Smooth muscle cell (in vitro differentiated cells): ENCODE data around the gene HNRNPF. TPM values are rescaled to one million over a fixed set of nuclear protein-coding genes. Genes with fewer than 3 reads are reported as not detected.
A peak's percentile ranks its signal among the peaks of the same experiment; 100 is the strongest.
"Not testable (repeated sequence)": the region's sequence is repeated elsewhere in the genome, so short reads cannot be mapped to it uniquely, and the experiment has no call there.

Experiments used
- DNase-seq: peaks from one replicate; lab custom pipeline; 2025; ENCODE audit not compliant: unreplicated experiment; lab: John Stamatoyannopoulos, UW
- H2AFZ ChIP-seq: fragments of 200-600 bp; sonication (generic); 2 replicates; pipeline ENCODE4 v1.6.0; 2016; ENCODE audit warnings: antibody characterized with exemption, low read depth, mild to moderate bottlenecking
- H3F3A ChIP-seq: fragments of 200-600 bp; sonication (generic); 2 replicates; pipeline ENCODE4 v1.6.0; 2017; ENCODE audit warnings: antibody characterized with exemption, low read depth
- H3K27ac ChIP-seq: fragments of 200-600 bp; sonication (generic); 2 replicates; pipeline ENCODE4 v1.5.1; 2016; ENCODE audit warnings: low read depth, mild to moderate bottlenecking
- H3K27me3 ChIP-seq: fragments of 200-600 bp; sonication (generic); 2 replicates; pipeline ENCODE4 v1.6.1; 2016; ENCODE audit warnings: low read depth, mild to moderate bottlenecking
- H3K36me3 ChIP-seq: fragments of 200-600 bp; sonication (generic); 2 replicates; pipeline ENCODE4 v1.5.1; 2016; ENCODE audit warnings: low read depth
- H3K4me1 ChIP-seq: fragments of 200-600 bp; sonication (generic); 2 replicates; pipeline ENCODE4 v1.5.1; 2016; ENCODE audit warnings: low read depth
- H3K4me2 ChIP-seq: fragments of 200-600 bp; sonication (generic); 2 replicates; pipeline ENCODE4 v1.6.0; 2016; ENCODE audit warnings: mild to moderate bottlenecking
- H3K4me3 ChIP-seq: fragments of 200-600 bp; sonication (generic); 2 replicates; pipeline ENCODE4 v1.5.1; 2016; ENCODE audit warnings: mild to moderate bottlenecking
- H3K79me2 ChIP-seq: fragments of 200-600 bp; sonication (generic); 2 replicates; pipeline ENCODE4 v1.6.0; 2016; ENCODE audit warnings: low read depth, mild to moderate bottlenecking
- H3K9ac ChIP-seq: fragments of 200-600 bp; sonication (generic); 2 replicates; pipeline ENCODE4 v1.6.0; 2016; ENCODE audit warnings: low read depth
- H3K9me3 ChIP-seq: fragments of 200-600 bp; sonication (generic); replicated peaks from 2 replicates; pipeline ENCODE4 v1.5.1; 2016; ENCODE audit warnings: low read depth
- H4K20me1 ChIP-seq: fragments of 200-600 bp; sonication (generic); 2 replicates; pipeline ENCODE4 v1.6.0; 2016; ENCODE audit warnings: low read depth
- WGBS: methylation state at CpG from one replicate; pipeline ENCODE4 v1.1.7; 2016; ENCODE audit warnings: low lambda C conversion rate; 5-methylcytosine and 5-hydroxymethylcytosine counted together
- polyA plus RNA-seq: library from polyadenylated mRNA; unstranded; fragments of >200 nt; fragmentation: Nextera tagmentation; extraction: Ambion mirVana; gene quantifications from 2 replicates; pipeline ENCODE4 v1.2.1, GENCODE V29; 2016
- total RNA-seq: library from RNA; depleted of rRNA; stranded (reverse); fragments of >200 nt; gene quantifications from 2 replicates; pipeline ENCODE4 v1.2.3, GENCODE V29; 2014
- TF ChIP-seq, protein P1 (sequence below): fragments of 200-600 bp; sonication (generic); IDR thresholded peaks from 2 replicates; pipeline ENCODE4 v1.5.1; 2017; ENCODE audit warnings: borderline replicate concordance, mild to moderate bottlenecking, antibody characterized with exemption; ENCODE audit not compliant: insufficient read depth, poor library complexity, severe bottlenecking

Gene HNRNPF
- total and polyA plus RNA-seq, 2 experiments from 2014 or later, result 71.9 to 112 TPM

DNA sequence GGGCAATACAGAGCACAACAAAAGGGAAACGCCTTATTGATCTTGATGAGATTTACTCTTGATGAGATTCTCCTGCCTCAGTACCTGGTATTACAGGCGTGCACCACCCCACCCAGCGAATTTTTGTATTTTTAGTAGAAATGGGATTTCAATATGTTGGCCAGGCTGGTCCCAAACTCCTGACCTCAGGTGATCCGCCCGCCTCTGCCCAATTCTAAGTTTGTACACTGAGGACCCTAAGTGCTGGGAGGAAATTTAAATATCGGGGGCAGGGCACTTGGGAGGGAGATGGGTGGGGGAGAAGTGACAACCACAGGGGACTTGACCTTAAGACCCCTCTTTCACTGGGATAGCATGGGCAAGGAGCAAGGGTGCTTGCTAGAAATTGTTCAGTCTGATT, 14.1 kb downstream of the HNRNPF start:
- Histone ChIP-seq H3K79me2 (peaks cover 94% of the 10 kb centered on the region), H3K4me1 (peaks cover 12% of the 10 kb centered on the region), H3K27ac (no peak overlapping the region), H3K4me2 (no peak overlapping the region), H2AFZ (no peak overlapping the region), H3K27me3 (no peaks in the 10 kb centered on the region), H3K9me3 (no peaks in the 10 kb centered on the region), H4K20me1 (peaks cover 99% of the 10 kb centered on the region), H3K4me3 (peak overlapping the region; percentile 72), H3K9ac (no peak overlapping the region), H3K36me3 (no peaks in the 10 kb centered on the region), H3F3A (peaks cover 19% of the 10 kb centered on the region)
- no peak for DNase-seq
- WGBS, result 91% methylated on average over 6 of the region's 6 CpGs
- TF ChIP-seq, protein P1, sequence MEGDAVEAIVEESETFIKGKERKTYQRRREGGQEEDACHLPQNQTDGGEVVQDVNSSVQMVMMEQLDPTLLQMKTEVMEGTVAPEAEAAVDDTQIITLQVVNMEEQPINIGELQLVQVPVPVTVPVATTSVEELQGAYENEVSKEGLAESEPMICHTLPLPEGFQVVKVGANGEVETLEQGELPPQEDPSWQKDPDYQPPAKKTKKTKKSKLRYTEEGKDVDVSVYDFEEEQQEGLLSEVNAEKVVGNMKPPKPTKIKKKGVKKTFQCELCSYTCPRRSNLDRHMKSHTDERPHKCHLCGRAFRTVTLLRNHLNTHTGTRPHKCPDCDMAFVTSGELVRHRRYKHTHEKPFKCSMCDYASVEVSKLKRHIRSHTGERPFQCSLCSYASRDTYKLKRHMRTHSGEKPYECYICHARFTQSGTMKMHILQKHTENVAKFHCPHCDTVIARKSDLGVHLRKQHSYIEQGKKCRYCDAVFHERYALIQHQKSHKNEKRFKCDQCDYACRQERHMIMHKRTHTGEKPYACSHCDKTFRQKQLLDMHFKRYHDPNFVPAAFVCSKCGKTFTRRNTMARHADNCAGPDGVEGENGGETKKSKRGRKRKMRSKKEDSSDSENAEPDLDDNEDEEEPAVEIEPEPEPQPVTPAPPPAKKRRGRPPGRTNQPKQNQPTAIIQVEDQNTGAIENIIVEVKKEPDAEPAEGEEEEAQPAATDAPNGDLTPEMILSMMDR, result no peak

- Histone ChIP-seq H3K79me2 (peaks cover 92% of the 10 kb centered on the region), H4K20me1 (peaks cover 99% of the 10 kb centered on the region), H3K4me1 (peaks cover 12% of the 10 kb centered on the region), H3K9ac (no peak overlapping the region), H3K4me2 (no peak overlapping the region), H3K36me3 (no peaks in the 10 kb centered on the region), H3K27ac (no peak overlapping the region), H2AFZ (no peak overlapping the region), H3K4me3 (no peak overlapping the region), H3K9me3 (no peaks in the 10 kb centered on the region), H3K27me3 (no peaks in the 10 kb centered on the region), H3F3A (peaks cover 24% of the 10 kb centered on the region)
- WGBS, result 94% methylated on average over 3 of the region's 3 CpGs
- TF ChIP-seq, protein P1, result no peak
- DNase-seq, result no peak
These were observed 15.2 kb downstream of the HNRNPF start for GRCh38 chr10:43393606-43394360.

- not testable (repeated sequence) for DNase-seq, H2AFZ ChIP-seq, H3K4me2 ChIP-seq, H3K27me3 ChIP-seq, H3K9me3 ChIP-seq, H3K27ac ChIP-seq, H3K36me3 ChIP-seq, H3K4me3 ChIP-seq, H3K9ac ChIP-seq
- peaks cover 12% of the 10 kb centered on the region for H3K4me1 ChIP-seq
- H4K20me1 ChIP-seq, result peaks cover 99% of the 10 kb centered on the region
- peaks cover 86% of the 10 kb centered on the region for H3K79me2 ChIP-seq
- WGBS, result 90% methylated on average over 11 of the region's 11 CpGs
- peaks cover 20% of the 10 kb centered on the region for H3F3A ChIP-seq
These were observed 15.8 kb downstream of the HNRNPF start for GRCh38 chr10:43393186-43393585.

DNA sequence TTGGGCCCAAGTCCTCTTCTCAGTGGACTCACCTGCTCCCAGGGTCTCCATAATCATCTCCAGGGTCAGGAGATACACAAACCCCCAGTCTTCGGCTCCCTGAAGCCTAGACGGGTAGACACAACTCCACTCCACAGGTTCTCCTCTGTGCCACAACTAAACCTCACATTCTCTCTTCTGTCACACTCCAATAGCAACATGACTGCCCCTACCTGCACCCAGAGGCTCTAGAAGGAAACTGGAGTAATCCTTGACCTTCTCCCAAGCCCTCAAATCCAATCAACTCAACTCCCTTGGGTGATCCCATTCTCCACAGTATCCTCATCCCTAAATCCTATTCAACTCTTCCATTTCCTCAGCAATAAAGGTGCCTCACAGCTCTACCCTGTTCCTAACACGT, 16.2 kb downstream of the HNRNPF start:
- Histone ChIP-seq H3K9ac (no peak overlapping the region), H3K36me3 (peaks cover 6% of the 10 kb centered on the region), H4K20me1 (peaks cover 99% of the 10 kb centered on the region), H3K4me1 (peaks cover 12% of the 10 kb centered on the region), H3K9me3 (no peaks in the 10 kb centered on the region), H3K27ac (no peak overlapping the region), H3K79me2 (peaks cover 82% of the 10 kb centered on the region), H3K27me3 (no peaks in the 10 kb centered on the region), H3K4me2 (no peak overlapping the region), H3K4me3 (no peak overlapping the region), H2AFZ (no peak overlapping the region), H3F3A (peaks cover 20% of the 10 kb centered on the region)
- TF ChIP-seq, protein P1, result no peak
- DNase-seq, result no peak
- 98% methylated on average over 3 of the region's 3 CpGs for WGBS
